ENCODE results near the gene FCGR2B. TPM values are rescaled to one million over a fixed set of nuclear protein-coding genes. Genes with fewer than 3 reads are reported as not detected.

Gene FCGR2B
- total and polyA plus RNA-seq, 2 experiments from 2014 or later: not detected

DNA sequence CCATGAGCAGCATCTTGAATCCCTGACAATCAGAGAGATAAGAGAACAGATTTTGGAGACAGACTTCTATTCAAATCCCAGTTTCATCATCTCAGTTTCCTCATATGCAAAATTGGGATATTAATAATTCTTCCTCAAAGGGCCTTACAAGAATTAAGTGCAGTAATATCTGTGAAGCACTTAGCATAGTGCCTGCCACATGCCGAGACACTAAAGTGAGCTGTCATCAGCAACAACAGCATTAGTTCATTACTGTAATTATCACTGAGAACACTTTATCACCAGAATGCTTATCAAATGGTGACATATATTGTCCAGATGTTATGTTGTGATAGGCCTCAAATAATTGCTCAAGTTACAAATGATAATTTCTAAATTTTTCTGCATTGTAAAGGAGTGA is 57.5 kb downstream of the FCGR2B start:
- Mint-ChIP-seq H3K4me1 (peaks cover under 1% of the 10 kb centered on the region; the same call in 2 of the 3 replicates), H3K9me3 (no peaks in the 10 kb centered on the region; the same call in 2 of the 3 replicates), H3K4me3 (no peak overlapping the region), H3K36me3 (ENCODE audit: low read depth) (no peaks in the 10 kb centered on the region), H3K27me3 (ENCODE audit: insufficient read depth, low read depth, poor library complexity) (peaks cover 23% of the 10 kb centered on the region), H3K27ac (no peak overlapping the region)
- no peak overlapping the region for H3K4me2 ChIP-seq
- H3K4me1 ChIP-seq (ENCODE audit: insufficient read depth): no peaks in the 10 kb centered on the region; the same call in 1 of the 2 replicates
- H3K27me3 ChIP-seq (ENCODE audit: insufficient read depth): peaks cover 27% of the 10 kb centered on the region
- DNase-seq (ENCODE audit: low spot score) (no peak), ATAC-seq (no peak)
- 0 out of 2 replicates have a peak, but pooled peaks cover 2% of the 10 kb centered on the region for H3K9me2 ChIP-seq (ENCODE audit: insufficient read depth)
- no peak overlapping the region for H2AFZ ChIP-seq
- H3K27ac ChIP-seq (ENCODE audit: low read depth): no peak overlapping the region
- H3K4me3 ChIP-seq: no peak overlapping the region
- H3K36me3 ChIP-seq (ENCODE audit: insufficient read depth): no peaks in the 10 kb centered on the region
- TF ChIP-seq ZNF114 (CRISPR knock-in tag; IDR thresholded peaks at IDR 0.05) (no peak), NANOG (IDR thresholded peaks at IDR 0.05; ENCODE audit: borderline replicate concordance) (no peak), EZH2 (IDR thresholded peaks at IDR 0.05; ENCODE audit: low read depth, unreplicated experiment) (no peak), POLR2AphosphoS5 (IDR thresholded peaks at IDR 0.05; ENCODE audit: low read depth) (no peak), JUNB (IDR thresholded peaks at IDR 0.05; ENCODE audit: unreplicated experiment) (no peak), CREB1 (CRISPR knock-in tag; IDR thresholded peaks at IDR 0.05; ENCODE audit: low read depth) (no peak), ZNF331 (CRISPR knock-in tag; IDR thresholded peaks at IDR 0.05; ENCODE audit: low read depth) (no peak), STAT1 (IDR thresholded peaks at IDR 0.05; ENCODE audit: unreplicated experiment) (no peak), EZH2phosphoT487 (IDR thresholded peaks at IDR 0.05; ENCODE audit: unreplicated experiment) (no peak)
- TF ChIP-seq, protein P1, sequence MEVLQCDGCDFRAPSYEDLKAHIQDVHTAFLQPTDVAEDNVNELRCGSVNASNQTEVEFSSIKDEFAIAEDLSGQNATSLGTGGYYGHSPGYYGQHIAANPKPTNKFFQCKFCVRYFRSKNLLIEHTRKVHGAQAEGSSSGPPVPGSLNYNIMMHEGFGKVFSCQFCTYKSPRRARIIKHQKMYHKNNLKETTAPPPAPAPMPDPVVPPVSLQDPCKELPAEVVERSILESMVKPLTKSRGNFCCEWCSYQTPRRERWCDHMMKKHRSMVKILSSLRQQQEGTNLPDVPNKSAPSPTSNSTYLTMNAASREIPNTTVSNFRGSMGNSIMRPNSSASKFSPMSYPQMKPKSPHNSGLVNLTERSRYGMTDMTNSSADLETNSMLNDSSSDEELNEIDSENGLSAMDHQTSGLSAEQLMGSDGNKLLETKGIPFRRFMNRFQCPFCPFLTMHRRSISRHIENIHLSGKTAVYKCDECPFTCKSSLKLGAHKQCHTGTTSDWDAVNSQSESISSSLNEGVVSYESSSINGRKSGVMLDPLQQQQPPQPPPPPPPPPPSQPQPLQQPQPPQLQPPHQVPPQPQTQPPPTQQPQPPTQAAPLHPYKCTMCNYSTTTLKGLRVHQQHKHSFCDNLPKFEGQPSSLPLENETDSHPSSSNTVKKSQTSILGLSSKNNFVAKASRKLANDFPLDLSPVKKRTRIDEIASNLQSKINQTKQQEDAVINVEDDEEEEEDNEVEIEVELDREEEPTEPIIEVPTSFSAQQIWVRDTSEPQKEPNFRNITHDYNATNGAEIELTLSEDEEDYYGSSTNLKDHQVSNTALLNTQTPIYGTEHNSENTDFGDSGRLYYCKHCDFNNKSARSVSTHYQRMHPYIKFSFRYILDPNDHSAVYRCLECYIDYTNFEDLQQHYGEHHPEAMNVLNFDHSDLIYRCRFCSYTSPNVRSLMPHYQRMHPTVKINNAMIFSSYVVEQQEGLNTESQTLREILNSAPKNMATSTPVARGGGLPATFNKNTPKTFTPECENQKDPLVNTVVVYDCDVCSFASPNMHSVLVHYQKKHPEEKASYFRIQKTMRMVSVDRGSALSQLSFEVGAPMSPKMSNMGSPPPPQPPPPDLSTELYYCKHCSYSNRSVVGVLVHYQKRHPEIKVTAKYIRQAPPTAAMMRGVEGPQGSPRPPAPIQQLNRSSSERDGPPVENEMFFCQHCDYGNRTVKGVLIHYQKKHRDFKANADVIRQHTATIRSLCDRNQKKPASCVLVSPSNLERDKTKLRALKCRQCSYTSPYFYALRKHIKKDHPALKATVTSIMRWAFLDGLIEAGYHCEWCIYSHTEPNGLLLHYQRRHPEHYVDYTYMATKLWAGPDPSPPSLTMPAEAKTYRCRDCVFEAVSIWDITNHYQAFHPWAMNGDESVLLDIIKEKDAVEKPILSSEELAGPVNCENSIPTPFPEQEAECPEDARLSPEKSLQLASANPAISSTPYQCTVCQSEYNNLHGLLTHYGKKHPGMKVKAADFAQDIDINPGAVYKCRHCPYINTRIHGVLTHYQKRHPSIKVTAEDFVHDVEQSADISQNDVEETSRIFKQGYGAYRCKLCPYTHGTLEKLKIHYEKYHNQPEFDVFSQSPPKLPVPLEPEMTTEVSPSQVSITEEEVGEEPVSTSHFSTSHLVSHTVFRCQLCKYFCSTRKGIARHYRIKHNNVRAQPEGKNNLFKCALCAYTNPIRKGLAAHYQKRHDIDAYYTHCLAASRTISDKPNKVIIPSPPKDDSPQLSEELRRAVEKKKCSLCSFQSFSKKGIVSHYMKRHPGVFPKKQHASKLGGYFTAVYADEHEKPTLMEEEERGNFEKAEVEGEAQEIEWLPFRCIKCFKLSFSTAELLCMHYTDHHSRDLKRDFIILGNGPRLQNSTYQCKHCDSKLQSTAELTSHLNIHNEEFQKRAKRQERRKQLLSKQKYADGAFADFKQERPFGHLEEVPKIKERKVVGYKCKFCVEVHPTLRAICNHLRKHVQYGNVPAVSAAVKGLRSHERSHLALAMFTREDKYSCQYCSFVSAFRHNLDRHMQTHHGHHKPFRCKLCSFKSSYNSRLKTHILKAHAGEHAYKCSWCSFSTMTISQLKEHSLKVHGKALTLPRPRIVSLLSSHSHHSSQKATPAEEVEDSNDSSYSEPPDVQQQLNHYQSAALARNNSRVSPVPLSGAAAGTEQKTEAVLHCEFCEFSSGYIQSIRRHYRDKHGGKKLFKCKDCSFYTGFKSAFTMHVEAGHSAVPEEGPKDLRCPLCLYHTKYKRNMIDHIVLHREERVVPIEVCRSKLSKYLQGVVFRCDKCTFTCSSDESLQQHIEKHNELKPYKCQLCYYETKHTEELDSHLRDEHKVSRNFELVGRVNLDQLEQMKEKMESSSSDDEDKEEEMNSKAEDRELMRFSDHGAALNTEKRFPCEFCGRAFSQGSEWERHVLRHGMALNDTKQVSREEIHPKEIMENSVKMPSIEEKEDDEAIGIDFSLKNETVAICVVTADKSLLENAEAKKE (CRISPR knock-in tag; IDR thresholded peaks at IDR 0.05): no peak
- TF ChIP-seq, protein P2, sequence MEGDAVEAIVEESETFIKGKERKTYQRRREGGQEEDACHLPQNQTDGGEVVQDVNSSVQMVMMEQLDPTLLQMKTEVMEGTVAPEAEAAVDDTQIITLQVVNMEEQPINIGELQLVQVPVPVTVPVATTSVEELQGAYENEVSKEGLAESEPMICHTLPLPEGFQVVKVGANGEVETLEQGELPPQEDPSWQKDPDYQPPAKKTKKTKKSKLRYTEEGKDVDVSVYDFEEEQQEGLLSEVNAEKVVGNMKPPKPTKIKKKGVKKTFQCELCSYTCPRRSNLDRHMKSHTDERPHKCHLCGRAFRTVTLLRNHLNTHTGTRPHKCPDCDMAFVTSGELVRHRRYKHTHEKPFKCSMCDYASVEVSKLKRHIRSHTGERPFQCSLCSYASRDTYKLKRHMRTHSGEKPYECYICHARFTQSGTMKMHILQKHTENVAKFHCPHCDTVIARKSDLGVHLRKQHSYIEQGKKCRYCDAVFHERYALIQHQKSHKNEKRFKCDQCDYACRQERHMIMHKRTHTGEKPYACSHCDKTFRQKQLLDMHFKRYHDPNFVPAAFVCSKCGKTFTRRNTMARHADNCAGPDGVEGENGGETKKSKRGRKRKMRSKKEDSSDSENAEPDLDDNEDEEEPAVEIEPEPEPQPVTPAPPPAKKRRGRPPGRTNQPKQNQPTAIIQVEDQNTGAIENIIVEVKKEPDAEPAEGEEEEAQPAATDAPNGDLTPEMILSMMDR (conservative IDR thresholded peaks at IDR 0.05; ENCODE audit: low read depth in 2 of 2): no peak
- TF ChIP-seq, protein P3, sequence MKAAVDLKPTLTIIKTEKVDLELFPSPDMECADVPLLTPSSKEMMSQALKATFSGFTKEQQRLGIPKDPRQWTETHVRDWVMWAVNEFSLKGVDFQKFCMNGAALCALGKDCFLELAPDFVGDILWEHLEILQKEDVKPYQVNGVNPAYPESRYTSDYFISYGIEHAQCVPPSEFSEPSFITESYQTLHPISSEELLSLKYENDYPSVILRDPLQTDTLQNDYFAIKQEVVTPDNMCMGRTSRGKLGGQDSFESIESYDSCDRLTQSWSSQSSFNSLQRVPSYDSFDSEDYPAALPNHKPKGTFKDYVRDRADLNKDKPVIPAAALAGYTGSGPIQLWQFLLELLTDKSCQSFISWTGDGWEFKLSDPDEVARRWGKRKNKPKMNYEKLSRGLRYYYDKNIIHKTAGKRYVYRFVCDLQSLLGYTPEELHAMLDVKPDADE (IDR thresholded peaks at IDR 0.05): no peak
- TF ChIP-seq, protein P4, sequence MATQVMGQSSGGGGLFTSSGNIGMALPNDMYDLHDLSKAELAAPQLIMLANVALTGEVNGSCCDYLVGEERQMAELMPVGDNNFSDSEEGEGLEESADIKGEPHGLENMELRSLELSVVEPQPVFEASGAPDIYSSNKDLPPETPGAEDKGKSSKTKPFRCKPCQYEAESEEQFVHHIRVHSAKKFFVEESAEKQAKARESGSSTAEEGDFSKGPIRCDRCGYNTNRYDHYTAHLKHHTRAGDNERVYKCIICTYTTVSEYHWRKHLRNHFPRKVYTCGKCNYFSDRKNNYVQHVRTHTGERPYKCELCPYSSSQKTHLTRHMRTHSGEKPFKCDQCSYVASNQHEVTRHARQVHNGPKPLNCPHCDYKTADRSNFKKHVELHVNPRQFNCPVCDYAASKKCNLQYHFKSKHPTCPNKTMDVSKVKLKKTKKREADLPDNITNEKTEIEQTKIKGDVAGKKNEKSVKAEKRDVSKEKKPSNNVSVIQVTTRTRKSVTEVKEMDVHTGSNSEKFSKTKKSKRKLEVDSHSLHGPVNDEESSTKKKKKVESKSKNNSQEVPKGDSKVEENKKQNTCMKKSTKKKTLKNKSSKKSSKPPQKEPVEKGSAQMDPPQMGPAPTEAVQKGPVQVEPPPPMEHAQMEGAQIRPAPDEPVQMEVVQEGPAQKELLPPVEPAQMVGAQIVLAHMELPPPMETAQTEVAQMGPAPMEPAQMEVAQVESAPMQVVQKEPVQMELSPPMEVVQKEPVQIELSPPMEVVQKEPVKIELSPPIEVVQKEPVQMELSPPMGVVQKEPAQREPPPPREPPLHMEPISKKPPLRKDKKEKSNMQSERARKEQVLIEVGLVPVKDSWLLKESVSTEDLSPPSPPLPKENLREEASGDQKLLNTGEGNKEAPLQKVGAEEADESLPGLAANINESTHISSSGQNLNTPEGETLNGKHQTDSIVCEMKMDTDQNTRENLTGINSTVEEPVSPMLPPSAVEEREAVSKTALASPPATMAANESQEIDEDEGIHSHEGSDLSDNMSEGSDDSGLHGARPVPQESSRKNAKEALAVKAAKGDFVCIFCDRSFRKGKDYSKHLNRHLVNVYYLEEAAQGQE (IDR thresholded peaks at IDR 0.05; ENCODE audit: unreplicated experiment): no peak
- no peaks in the 10 kb centered on the region for H3K79me2 ChIP-seq (replicated peaks; ENCODE audit: insufficient read depth)
- H3F3A ChIP-seq (replicated peaks; ENCODE audit: low read depth): no peaks in the 10 kb centered on the region
- no peaks in the 10 kb centered on the region for H4K20me1 ChIP-seq (replicated peaks; ENCODE audit: insufficient read depth)
